H1 (cell line): ENCODE data around the gene TEAD1. TPM values are rescaled to one million over a fixed set of nuclear protein-coding genes. Genes with fewer than 3 reads are reported as not detected.

Experiments
- ASH2L ChIP-seq: fragments of 200-600, 300-600 bp; sonication (generic); IDR thresholded peaks from one replicate; pipeline ENCODE4 v1.7.1; 2017; ENCODE audit warnings: low read length
- ATF2 ChIP-seq: IDR thresholded peaks from 2 replicates; pipeline ENCODE4 v1.6.1; 2012; ENCODE audit warnings: low read length, inconsistent platforms
- JUN ChIP-seq: IDR thresholded peaks from 2 replicates; pipeline ENCODE4 v1.6.1; 2011; ENCODE audit warnings: low read depth, mild to moderate bottlenecking, improper control_type of control experiment, low read length
- PHF8 ChIP-seq: fragments of 200-600 bp; sonication (generic); conservative IDR thresholded peaks from 2 replicates; pipeline ENCODE4 v1.7.1; 2012; ENCODE audit warnings: low read depth, mild to moderate bottlenecking, inconsistent platforms, low read length, moderate library complexity
- RFX5 ChIP-seq: IDR thresholded peaks from 2 replicates; pipeline ENCODE4 v1.6.1; 2011; ENCODE audit warnings: low read depth, low read length, improper control_type of control experiment, borderline replicate concordance
- RNF2 ChIP-seq: fragments of 200-900, 300-1000 bp; sonication (generic); IDR thresholded peaks from 2 replicates; pipeline ENCODE4 v1.7.1; 2016; ENCODE audit warnings: borderline replicate concordance, low read depth, mild to moderate bottlenecking, antibody characterized with exemption, low read length; ENCODE audit not compliant: poor library complexity, severe bottlenecking; ENCODE audit errors: missing control alignments
- TAF1 ChIP-seq: IDR thresholded peaks from 2 replicates; pipeline ENCODE4 v1.6.1; 2011; ENCODE audit warnings: mild to moderate bottlenecking, low read depth, low read length
- TCF12 ChIP-seq: IDR thresholded peaks from 2 replicates; pipeline ENCODE4 v1.6.1; 2011; ENCODE audit warnings: low read depth, mild to moderate bottlenecking, low read length
- polyA plus RNA-seq, 7 experiments: library from polyadenylated mRNA; depleted of rRNA in 3 of 7; stranded (reverse) in 5 of 7; unstranded in 2 of 7; fragments of >200 nt in 5 of 7; fragments of 200-250 nt in 2 of 7; gene quantifications; 1 replicate in 5 of 7; 2 replicates in 1 of 7; 4 replicates in 1 of 7; pipeline versions ENCODE4 v1.2.1 to v1.2.3, GENCODE V29; 2011 to 2013; ENCODE audit warnings: missing spikeins in 2 of 7, mixed read lengths in 2 of 7
- total RNA-seq: library from RNA; stranded (reverse); fragmentation: NEBNext Ultra II Directional; extraction: Animal tissue kit (Norgen Biotek cat#: 25700); gene quantifications from 2 replicates; pipeline ENCODE4 v1.2.1, GENCODE V29; 2021
- TF ChIP-seq, protein P1 (sequence below): fragments of 300-600 bp; sonication (generic); IDR thresholded peaks from 2 replicates; pipeline ENCODE4 v1.7.1; 2012; ENCODE audit warnings: low read length, moderate library complexity, mild to moderate bottlenecking, inconsistent platforms; ENCODE audit not compliant: insufficient replicate concordance

The TEAD1 gene
- total and polyA plus RNA-seq, 2 of the 8 experiments (the other 6 are each of a cell fraction or from before 2014, with no cell fraction given): 15.6 to 67.4 TPM

GRCh38 chr11:12949453-12949852, 275.2 kb downstream of the TEAD1 start (continued):
- TF ChIP-seq, protein P1, sequence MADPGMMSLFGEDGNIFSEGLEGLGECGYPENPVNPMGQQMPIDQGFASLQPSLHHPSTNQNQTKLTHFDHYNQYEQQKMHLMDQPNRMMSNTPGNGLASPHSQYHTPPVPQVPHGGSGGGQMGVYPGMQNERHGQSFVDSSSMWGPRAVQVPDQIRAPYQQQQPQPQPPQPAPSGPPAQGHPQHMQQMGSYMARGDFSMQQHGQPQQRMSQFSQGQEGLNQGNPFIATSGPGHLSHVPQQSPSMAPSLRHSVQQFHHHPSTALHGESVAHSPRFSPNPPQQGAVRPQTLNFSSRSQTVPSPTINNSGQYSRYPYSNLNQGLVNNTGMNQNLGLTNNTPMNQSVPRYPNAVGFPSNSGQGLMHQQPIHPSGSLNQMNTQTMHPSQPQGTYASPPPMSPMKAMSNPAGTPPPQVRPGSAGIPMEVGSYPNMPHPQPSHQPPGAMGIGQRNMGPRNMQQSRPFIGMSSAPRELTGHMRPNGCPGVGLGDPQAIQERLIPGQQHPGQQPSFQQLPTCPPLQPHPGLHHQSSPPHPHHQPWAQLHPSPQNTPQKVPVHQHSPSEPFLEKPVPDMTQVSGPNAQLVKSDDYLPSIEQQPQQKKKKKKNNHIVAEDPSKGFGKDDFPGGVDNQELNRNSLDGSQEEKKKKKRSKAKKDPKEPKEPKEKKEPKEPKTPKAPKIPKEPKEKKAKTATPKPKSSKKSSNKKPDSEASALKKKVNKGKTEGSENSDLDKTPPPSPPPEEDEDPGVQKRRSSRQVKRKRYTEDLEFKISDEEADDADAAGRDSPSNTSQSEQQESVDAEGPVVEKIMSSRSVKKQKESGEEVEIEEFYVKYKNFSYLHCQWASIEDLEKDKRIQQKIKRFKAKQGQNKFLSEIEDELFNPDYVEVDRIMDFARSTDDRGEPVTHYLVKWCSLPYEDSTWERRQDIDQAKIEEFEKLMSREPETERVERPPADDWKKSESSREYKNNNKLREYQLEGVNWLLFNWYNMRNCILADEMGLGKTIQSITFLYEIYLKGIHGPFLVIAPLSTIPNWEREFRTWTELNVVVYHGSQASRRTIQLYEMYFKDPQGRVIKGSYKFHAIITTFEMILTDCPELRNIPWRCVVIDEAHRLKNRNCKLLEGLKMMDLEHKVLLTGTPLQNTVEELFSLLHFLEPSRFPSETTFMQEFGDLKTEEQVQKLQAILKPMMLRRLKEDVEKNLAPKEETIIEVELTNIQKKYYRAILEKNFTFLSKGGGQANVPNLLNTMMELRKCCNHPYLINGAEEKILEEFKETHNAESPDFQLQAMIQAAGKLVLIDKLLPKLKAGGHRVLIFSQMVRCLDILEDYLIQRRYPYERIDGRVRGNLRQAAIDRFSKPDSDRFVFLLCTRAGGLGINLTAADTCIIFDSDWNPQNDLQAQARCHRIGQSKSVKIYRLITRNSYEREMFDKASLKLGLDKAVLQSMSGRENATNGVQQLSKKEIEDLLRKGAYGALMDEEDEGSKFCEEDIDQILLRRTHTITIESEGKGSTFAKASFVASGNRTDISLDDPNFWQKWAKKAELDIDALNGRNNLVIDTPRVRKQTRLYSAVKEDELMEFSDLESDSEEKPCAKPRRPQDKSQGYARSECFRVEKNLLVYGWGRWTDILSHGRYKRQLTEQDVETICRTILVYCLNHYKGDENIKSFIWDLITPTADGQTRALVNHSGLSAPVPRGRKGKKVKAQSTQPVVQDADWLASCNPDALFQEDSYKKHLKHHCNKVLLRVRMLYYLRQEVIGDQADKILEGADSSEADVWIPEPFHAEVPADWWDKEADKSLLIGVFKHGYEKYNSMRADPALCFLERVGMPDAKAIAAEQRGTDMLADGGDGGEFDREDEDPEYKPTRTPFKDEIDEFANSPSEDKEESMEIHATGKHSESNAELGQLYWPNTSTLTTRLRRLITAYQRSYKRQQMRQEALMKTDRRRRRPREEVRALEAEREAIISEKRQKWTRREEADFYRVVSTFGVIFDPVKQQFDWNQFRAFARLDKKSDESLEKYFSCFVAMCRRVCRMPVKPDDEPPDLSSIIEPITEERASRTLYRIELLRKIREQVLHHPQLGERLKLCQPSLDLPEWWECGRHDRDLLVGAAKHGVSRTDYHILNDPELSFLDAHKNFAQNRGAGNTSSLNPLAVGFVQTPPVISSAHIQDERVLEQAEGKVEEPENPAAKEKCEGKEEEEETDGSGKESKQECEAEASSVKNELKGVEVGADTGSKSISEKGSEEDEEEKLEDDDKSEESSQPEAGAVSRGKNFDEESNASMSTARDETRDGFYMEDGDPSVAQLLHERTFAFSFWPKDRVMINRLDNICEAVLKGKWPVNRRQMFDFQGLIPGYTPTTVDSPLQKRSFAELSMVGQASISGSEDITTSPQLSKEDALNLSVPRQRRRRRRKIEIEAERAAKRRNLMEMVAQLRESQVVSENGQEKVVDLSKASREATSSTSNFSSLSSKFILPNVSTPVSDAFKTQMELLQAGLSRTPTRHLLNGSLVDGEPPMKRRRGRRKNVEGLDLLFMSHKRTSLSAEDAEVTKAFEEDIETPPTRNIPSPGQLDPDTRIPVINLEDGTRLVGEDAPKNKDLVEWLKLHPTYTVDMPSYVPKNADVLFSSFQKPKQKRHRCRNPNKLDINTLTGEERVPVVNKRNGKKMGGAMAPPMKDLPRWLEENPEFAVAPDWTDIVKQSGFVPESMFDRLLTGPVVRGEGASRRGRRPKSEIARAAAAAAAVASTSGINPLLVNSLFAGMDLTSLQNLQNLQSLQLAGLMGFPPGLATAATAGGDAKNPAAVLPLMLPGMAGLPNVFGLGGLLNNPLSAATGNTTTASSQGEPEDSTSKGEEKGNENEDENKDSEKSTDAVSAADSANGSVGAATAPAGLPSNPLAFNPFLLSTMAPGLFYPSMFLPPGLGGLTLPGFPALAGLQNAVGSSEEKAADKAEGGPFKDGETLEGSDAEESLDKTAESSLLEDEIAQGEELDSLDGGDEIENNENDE: no peak
- TF ChIP-seq RFX5 (no peak), ASH2L (no peak), TAF1 (no peak), JUN (no peak), RNF2 (no peak), TCF12 (no peak), PHF8 (no peak), ATF2 (no peak)
